Neural progenitor cell (in vitro differentiated cells): ENCODE results near the gene ARL2.

Experiments
- EZH2 ChIP-seq: fragments of 200-600 bp; sonication (generic); IDR thresholded peaks from 2 replicates; pipeline ENCODE4 v1.6.1; 2017; ENCODE audit warnings: antibody characterized with exemption, mild to moderate bottlenecking, moderate library complexity
- TF ChIP-seq, protein P1 (sequence below): fragments of 200-600 bp; sonication (generic); IDR thresholded peaks from 2 replicates; pipeline ENCODE4 v1.5.1; 2017; ENCODE audit warnings: antibody characterized with exemption, mild to moderate bottlenecking

DNA sequence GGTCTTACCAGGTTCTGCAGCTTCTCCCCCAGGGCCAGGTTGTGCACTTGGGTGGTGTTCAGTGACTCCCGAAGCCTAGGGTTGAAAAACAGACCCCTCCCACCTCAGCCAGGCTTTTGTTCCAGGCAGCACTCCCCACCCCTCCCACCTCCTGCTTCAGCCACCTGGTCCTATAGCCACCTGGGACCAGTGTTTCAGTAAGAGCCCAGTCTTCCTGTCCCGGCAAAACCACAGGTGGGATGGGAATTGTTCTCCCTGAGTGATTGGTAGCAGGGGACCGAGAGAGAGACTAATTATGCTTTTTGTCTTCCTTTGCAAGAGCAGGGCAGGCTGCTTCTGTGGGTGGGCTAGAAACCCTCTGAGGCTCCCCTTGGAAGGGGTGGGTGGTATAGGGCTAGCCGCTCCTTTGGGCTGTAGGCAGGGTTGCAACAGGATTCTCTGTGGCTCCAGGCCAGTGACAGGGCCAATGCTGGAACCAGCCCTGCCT is 52.9 kb downstream of the ARL2 start:
- TF ChIP-seq, protein P1, sequence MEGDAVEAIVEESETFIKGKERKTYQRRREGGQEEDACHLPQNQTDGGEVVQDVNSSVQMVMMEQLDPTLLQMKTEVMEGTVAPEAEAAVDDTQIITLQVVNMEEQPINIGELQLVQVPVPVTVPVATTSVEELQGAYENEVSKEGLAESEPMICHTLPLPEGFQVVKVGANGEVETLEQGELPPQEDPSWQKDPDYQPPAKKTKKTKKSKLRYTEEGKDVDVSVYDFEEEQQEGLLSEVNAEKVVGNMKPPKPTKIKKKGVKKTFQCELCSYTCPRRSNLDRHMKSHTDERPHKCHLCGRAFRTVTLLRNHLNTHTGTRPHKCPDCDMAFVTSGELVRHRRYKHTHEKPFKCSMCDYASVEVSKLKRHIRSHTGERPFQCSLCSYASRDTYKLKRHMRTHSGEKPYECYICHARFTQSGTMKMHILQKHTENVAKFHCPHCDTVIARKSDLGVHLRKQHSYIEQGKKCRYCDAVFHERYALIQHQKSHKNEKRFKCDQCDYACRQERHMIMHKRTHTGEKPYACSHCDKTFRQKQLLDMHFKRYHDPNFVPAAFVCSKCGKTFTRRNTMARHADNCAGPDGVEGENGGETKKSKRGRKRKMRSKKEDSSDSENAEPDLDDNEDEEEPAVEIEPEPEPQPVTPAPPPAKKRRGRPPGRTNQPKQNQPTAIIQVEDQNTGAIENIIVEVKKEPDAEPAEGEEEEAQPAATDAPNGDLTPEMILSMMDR: no peak
- TF ChIP-seq EZH2: no peak
